Tibial nerve (tissue), 4 donors: ENCODE measurements around the gene PGPEP1. TPM values are rescaled to one million over a fixed set of nuclear protein-coding genes. Genes with fewer than 3 reads are reported as not detected.
"Not testable (repeated sequence)": the region's sequence is repeated elsewhere in the genome, so short reads cannot be mapped to it uniquely, and the experiment has no call there.

Source experiments
- DNase-seq, 2 donors: peaks; one replicate each; pipeline ENCODE4 v3.0.0-alpha.2; 2019; ENCODE audit warnings: low spot score in 2 of 2
- H3K27ac ChIP-seq, 4 donors: fragments of 200-600 bp; sonication (generic) in 3 of 4; one replicate each; pipeline ENCODE4 v1.5.1; 2017 to 2019; ENCODE audit warnings: mild to moderate bottlenecking in 1 of 4
- H3K27me3 ChIP-seq, 2 donors: fragments of 200-600 bp; sonication (generic) in 1 of 2; one replicate each; pipeline versions ENCODE4 v1.5.1 to v1.6.0; 2017 to 2019
- H3K36me3 ChIP-seq, 3 donors: fragments of 200-600 bp; sonication (generic); one replicate each; pipeline ENCODE4 v1.5.1; 2018 to 2019
- H3K4me1 ChIP-seq, 4 donors: fragments of 200-600 bp; sonication (generic) in 3 of 4; one replicate each; pipeline ENCODE4 v1.5.1; 2017 to 2019
- H3K4me3 ChIP-seq, 4 donors: fragments of 200-600 bp; sonication (generic) in 3 of 4; one replicate each; pipeline ENCODE4 v1.5.1; 2017 to 2019; ENCODE audit warnings: mild to moderate bottlenecking in 1 of 4, moderate library complexity in 1 of 4
- H3K9me3 ChIP-seq, 4 donors: fragments of 200-600 bp; sonication (generic) in 3 of 4; one replicate each; pipeline ENCODE4 v1.5.1; 2017 to 2019
- CTCF ChIP-seq, 5 experiments: fragments of 200-600 bp in 3 of 5; fragments of 450-650 bp in 2 of 5; sonication (generic) in 3 of 5; IDR thresholded peaks; one replicate each; pipeline ENCODE4 v1.5.1; 2016 to 2019; ENCODE audit warnings: antibody characterized with exemption in 5 of 5, mild to moderate bottlenecking in 3 of 5, moderate library complexity in 2 of 5
- EP300 ChIP-seq, 2 donors: sonication (generic); formaldehyde crosslinking; IDR thresholded peaks; one replicate each; pipeline ENCODE4 v1.6.1; 2017; ENCODE audit warnings: antibody characterized with exemption in 2 of 2, mild to moderate bottlenecking in 1 of 2
- POLR2A ChIP-seq, 2 donors: fragments of 450-650 bp; IDR thresholded peaks; one replicate each; pipeline ENCODE4 v1.6.1; 2017; ENCODE audit warnings: antibody characterized with exemption in 2 of 2, mild to moderate bottlenecking in 2 of 2, moderate library complexity in 2 of 2
- WGBS, 2 donors: methylation state at CpG; one replicate each; pipeline ENCODE4 v1.1.5; 2018; 5-methylcytosine and 5-hydroxymethylcytosine counted together
- total RNA-seq, 4 donors: library from RNA; depleted of rRNA; stranded (reverse); fragments of >200 nt; gene quantifications; one replicate each; pipeline ENCODE4 v1.1.0, GENCODE V29; 2016

The PGPEP1 gene
- total RNA-seq, 4 donors from 2014 or later = 15.9 to 27.9 (median 20.1) TPM

- no peak overlapping the region for H3K4me3 ChIP-seq
- no peaks in the 10 kb centered on the region for H3K27me3 ChIP-seq
- peak overlapping the region in 2 of 4 donors; percentile 84 to 89 for H3K27ac ChIP-seq
- TF ChIP-seq EP300 (IDR thresholded peaks at IDR 0.05) = no peak
- TF ChIP-seq CTCF (IDR thresholded peaks at IDR 0.05) = no peak
- no peak for TF ChIP-seq POLR2A (IDR thresholded peaks at IDR 0.05)
- H3K9me3 ChIP-seq = no peaks in the 10 kb centered on the region
- WGBS, 2 donors = 93% methylated on average over 17 of the region's 17 CpGs
- H3K36me3 ChIP-seq = peaks cover 0 to 57% (median 0%) of the 10 kb centered on the region in 3 donors
- H3K4me1 ChIP-seq = peaks cover 0 to 22% (median 15%) of the 10 kb centered on the region in 4 donors
- no peak for DNase-seq
Measured at GRCh38 chr19:18362934-18363542, 22.6 kb downstream of the PGPEP1 start.

GRCh38 chr19:18363787-18364186 is 23.4 kb downstream of the PGPEP1 start:
- no peaks in the 10 kb centered on the region for H3K9me3 ChIP-seq
- no peak overlapping the region for H3K4me3 ChIP-seq
- DNase-seq = no peak
- TF ChIP-seq EP300 (IDR thresholded peaks at IDR 0.05) (no peak), CTCF (IDR thresholded peaks at IDR 0.05) (no peak), POLR2A (IDR thresholded peaks at IDR 0.05) (no peak)
- H3K27me3 ChIP-seq = no peaks in the 10 kb centered on the region
- peaks cover 0 to 50% (median 0%) of the 10 kb centered on the region in 3 donors for H3K36me3 ChIP-seq
- H3K27ac ChIP-seq = peak overlapping the region in 2 of 4 donors; percentile 84 to 89
- WGBS, 2 donors = 66 to 72% methylated on average over 6 of the region's 6 CpGs
- peaks cover 0 to 22% (median 15%) of the 10 kb centered on the region in 4 donors for H3K4me1 ChIP-seq

GRCh38 chr19:18364277-18364825 is 24.0 kb downstream of the PGPEP1 start:
- H3K27me3 ChIP-seq, H3K9me3 ChIP-seq, DNase-seq: not testable (repeated sequence)
- peaks cover 0 to 22% (median 15%) of the 10 kb centered on the region in 4 donors for H3K4me1 ChIP-seq
- H3K4me3 ChIP-seq = peak overlapping the region in 1 of 4 donors; percentile 22
- 34 to 44% methylated on average over 11 of the region's 11 CpGs for WGBS, 2 donors
- peak overlapping the region; percentile 41 to 89 (median 83) for H3K27ac ChIP-seq
- peaks cover 0 to 48% (median 0%) of the 10 kb centered on the region in 3 donors for H3K36me3 ChIP-seq

- Histone ChIP-seq H3K4me1 (peaks cover 0 to 22% (median 15%) of the 10 kb centered on the region in 4 donors), H3K9me3 (no peaks in the 10 kb centered on the region), H3K27me3 (no peaks in the 10 kb centered on the region), H3K4me3 (peak overlapping the region in 1 of 4 donors; percentile 22), H3K36me3 (peaks cover 0 to 44% (median 0%) of the 10 kb centered on the region in 3 donors), H3K27ac (peak overlapping the region; percentile 41 to 89 (median 83))
- TF ChIP-seq CTCF (IDR thresholded peaks at IDR 0.05) = no peak
- TF ChIP-seq EP300 (IDR thresholded peaks at IDR 0.05) = peak; percentile 72 to 78
- peak in 1 of 2 donors; percentile 75 for DNase-seq
- WGBS, 2 donors = 2 to 18% methylated on average over 15 of the region's 15 CpGs
Measured at GRCh38 chr19:18364826-18365528, 24.6 kb downstream of the PGPEP1 start.

- Histone ChIP-seq H3K36me3 (peaks cover 0 to 34% (median 0%) of the 10 kb centered on the region in 3 donors), H3K27me3 (no peaks in the 10 kb centered on the region), H3K27ac (peak overlapping the region in 2 of 4 donors; percentile 84 to 89), H3K4me1 (peaks cover 0 to 22% (median 15%) of the 10 kb centered on the region in 4 donors), H3K4me3 (no peak overlapping the region), H3K9me3 (no peaks in the 10 kb centered on the region)
- TF ChIP-seq EP300 (IDR thresholded peaks at IDR 0.05) (no peak), CTCF (IDR thresholded peaks at IDR 0.05) (no peak), POLR2A (IDR thresholded peaks at IDR 0.05) (no peak)
- WGBS, 2 donors = 94 to 95% methylated on average over 2 of the region's 2 CpGs
- no peak for DNase-seq
Measured at GRCh38 chr19:18366021-18366435, 25.6 kb downstream of the PGPEP1 start.
